Fibroblast of gingiva (primary cell): ENCODE data around the gene SMAD4.
A peak's percentile ranks its signal among the peaks of the same experiment; 100 is the strongest.
"Not testable (repeated sequence)": the region's sequence is repeated elsewhere in the genome, so short reads cannot be mapped to it uniquely, and the experiment has no call there.

ENCODE experiments used
- DNase-seq: peaks from one replicate; pipeline ENCODE4 v3.0.0-alpha.2; 2011; ENCODE audit warnings: low read depth

The SMAD4 gene

GRCh38 chr18:51111633-51112355, 81.8 kb downstream of the SMAD4 start:
- not testable (repeated sequence) for DNase-seq

GRCh38 chr18:51116996-51117395, 87.0 kb downstream of the SMAD4 start:
- DNase-seq: not testable (repeated sequence)

DNA sequence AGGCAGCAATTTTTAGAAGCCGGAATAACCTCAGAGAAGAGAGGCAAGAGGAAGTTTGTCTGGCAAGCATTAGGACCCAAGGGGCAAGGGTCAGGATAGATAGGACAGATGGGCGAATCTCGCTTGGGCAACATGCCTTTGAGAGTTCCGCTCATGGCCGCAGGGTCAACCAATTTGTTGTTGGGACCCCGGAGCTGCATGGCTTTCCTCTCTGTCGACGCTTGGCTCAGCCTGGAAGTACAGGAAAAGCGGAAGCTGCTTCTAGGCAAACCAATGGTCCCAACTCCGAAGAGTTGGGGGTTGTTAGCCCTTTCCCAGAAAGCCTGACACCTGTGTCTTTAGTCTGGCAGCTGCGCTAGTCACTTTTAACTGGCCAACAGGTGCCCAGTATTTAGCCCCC, 89.5 kb downstream of the SMAD4 start:
- not testable (repeated sequence) for DNase-seq

DNA sequence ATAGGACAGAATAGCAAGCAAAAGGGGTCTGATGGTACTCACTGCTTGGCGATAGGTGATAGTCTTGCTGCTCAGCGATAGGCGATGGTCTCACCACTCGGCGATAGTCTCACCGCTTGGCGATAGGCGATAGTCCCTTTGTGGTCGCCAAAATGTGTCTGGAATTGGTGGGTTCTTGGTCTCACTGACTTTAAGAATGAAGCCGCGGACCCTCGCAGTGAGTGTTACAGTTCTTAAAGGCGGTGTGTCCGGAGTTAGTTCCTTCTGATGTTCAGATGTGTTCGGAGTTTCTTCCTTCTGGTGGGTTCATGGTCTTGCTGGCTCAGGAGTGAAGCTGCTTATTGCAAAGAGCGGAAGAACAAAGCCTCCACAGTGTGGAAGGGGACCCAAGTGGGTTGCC, 90.0 kb downstream of the SMAD4 start:
- not testable (repeated sequence) for DNase-seq

- DNase-seq: no peak
Observed at GRCh38 chr18:51120809-51121596, 91.0 kb downstream of the SMAD4 start.

- no peak for DNase-seq
Observed at GRCh38 chr18:51121597-51121857, 91.5 kb downstream of the SMAD4 start.

- DNase-seq: no peak
Observed at GRCh38 chr18:51122266-51123045, 92.4 kb downstream of the SMAD4 start.

- no peak for DNase-seq
Observed at GRCh38 chr18:51123046-51123395, 93.0 kb downstream of the SMAD4 start.

DNA sequence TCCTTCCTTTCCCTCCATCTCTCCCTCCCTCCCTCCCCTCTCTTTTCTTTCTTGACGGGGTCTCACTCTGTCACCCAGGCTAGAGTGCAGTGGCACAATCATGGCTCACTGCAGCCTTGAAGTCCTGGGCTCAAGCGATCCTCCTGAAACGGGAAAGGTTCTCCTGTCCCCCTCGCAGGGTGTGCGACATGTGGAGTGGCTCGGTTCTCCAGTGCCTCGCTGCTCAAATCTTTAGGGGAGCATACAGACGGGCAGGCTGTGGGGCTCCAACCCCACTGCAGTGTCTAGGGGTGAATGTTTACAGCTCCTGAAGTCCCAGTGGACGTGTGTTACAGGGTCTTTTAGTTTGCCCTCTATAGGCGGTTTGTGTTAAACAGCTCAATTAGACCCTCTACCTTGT, 93.5 kb downstream of the SMAD4 start:
- no peak for DNase-seq

- no peak for DNase-seq
Observed at GRCh38 chr18:51123936-51124486, 94.0 kb downstream of the SMAD4 start.

GRCh38 chr18:51125976-51126375, 96.0 kb downstream of the SMAD4 start:
- no peak for DNase-seq

DNA sequence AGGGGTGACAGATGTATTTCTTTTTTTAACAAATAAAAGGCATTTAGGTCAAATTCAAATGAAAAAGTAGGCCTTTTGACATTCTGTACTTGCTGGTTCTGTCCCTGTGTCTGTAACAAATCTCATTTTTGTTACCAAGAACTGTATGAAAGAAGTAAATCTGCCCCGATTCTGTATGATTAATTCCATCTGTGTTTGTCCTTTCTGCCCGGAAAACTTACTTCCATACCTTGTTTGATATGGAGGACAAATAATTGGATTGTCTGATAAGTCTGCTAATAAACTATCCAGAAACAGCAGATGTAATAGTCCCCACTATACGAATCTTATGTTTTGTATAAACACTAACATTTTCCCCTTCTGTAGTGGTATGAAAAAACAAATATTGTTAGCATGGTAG, 97.7 kb downstream of the SMAD4 start:
- no peak for DNase-seq

- DNase-seq: no peak
Observed at GRCh38 chr18:51128533-51128932, 98.5 kb downstream of the SMAD4 start.

DNA sequence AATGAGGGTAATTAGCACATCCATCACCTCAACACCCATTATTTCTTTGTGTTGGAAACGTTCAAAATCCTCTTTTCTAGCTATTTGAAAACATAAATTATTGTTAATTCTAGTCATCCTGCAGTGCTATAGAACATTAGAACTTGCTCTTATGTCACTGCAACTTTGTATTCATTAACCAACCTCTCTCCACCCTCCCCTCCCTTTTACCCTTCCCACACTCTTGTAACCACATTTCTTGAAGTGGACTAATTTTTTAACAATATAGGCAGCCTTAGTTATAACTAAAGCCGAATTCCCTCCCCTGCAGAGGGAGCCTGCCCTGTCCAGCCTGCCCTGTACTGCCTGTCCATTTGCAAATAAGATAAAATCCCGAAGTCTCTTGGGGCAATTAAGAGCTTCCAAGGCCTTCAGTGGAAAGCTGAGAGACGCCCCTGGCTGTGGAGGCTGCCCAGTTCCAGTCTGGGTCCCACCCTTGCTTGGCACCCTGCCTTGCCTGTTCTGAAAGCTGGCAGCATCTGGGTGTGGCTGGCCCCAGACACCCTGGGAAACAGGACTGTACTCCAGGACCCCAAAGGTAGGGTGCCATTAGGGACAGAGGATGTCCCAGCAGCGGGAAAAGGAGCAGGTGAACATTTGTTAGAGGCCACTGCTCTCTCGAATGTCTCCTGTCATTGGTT, 102.4 kb downstream of the SMAD4 start:
- DNase-seq: no peak

DNA sequence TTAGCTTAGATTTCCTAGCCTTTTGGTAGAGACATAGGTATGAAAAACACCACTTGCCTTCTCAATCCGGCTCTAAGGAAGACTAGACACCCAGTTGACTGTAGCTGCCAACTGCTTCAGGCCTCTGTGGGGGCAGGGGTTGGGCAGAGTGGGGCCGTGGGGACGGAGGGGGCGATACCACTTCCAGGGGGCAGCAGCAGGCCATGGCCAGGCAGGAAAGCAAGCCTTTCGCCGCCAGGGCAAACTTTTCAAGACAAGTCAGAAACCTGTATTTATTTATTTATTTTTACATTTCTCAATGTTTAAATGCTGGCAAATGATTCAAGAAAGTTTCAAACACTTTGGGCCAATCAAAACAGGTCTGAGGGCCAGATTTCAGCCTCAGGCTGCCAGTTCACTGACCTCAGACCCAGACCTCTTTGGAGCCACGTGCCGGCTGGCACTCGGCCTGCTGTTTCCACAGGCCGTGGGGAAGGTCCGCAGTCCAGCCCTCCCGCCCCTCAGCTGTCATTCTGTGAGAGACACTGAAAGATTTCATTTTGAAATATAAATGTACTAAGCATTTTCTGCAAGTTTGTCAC, 103.7 kb downstream of the SMAD4 start:
- peak; percentile 44 for DNase-seq
